Measurements from ENCODE around the gene NTRK1. TPM values are rescaled to one million over a fixed set of nuclear protein-coding genes. Genes with fewer than 3 reads are reported as not detected.

The NTRK1 gene
- total and polyA plus RNA-seq, 4 experiments from 2014 or later = 0.23 TPM; not detected in 3

DNA sequence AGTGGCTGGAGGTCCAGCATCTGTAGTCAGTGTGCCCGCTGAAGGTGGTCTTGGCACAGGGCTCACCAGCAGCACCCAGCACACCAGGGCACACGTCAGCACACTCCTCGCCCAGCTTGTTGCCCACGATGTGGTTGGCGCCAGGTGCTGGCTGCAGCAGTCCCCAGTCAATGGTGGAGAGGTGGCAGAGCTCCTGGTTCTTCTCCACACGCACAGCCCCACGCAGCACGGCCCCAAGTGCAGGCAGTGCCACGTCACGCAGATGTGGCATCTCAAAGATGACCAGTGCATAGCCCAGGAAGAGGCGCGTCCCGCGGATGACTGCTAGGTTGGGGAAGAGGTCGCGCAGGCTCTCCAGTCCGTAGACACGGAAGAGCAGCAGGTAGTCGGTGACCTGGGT, 6.9 kb upstream of the NTRK1 start:
- H3K9me3 Mint-ChIP-seq = peaks cover 0 to 1% (median 0%) of the 10 kb centered on the region in 8 donors
- POLR2A ChIA-PET (ENCODE audit: partially characterized antibody) = no interaction called here

DNA sequence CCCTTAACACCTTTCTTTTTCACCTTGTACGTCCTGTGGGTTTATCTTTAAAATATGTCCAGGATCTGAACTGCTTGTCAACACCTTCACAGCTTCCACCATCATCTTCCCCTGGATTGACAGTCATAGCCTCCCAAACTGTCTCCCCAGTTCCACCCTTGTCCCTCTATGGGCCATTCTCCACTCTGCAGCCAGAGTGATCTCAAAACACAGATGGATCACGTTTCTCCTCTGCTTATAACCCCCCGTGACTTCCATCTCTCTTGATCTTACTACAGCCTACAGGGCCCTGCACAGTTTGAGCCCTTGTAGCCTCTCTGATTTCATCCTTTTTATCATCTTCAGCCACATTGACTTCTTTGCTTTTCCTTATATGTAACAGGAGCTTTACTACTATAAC, 6.0 kb upstream of the NTRK1 start:
- DNase-seq = no peak
- Histone ChIP-seq H3K27me3 (ENCODE audit: insufficient read depth, low read length) (no peaks in the 10 kb centered on the region), H3K4me3 (ENCODE audit: low read length in 2 of 2) (no peak overlapping the region), H3K9me3 (ENCODE audit: control insufficient read depth in 1 of 2, low read length in 2 of 2) (no peaks in the 10 kb centered on the region), H3K36me3 (ENCODE audit: insufficient read depth, low read length) (no peaks in the 10 kb centered on the region), H3K4me1 (ENCODE audit: insufficient read depth, low read length) (peaks cover 5% of the 10 kb centered on the region), H3K27ac (ENCODE audit: low read depth, low read length) (no peak overlapping the region)
- intact Hi-C loops (cut with micrococcal nuclease) = no loop called here
- Mint-ChIP-seq H3K4me3 (no peak overlapping the region), H3K9me3 (peaks cover 0 to 1% (median 0%) of the 10 kb centered on the region in 8 donors), H3K36me3 (no peaks in the 10 kb centered on the region), H3K4me1 (peaks cover 2 to 16% (median 8%) of the 10 kb centered on the region in 4 donors), H3K27me3 (peaks cover 0 to 10% of the 10 kb centered on the region in 2 donors), H3K27ac (peak overlapping the region in 2 of 7 donors; percentile 50 to 71)
- CTCF ChIA-PET (ENCODE audit: partially characterized antibody) = interaction anchor here (0.7 to 10.1 kb wide), 3 partner anchors 17 to 128 kb away, joined by 3 to 118 read pairs (median 24); partner anchors contain the start of genes ISG20L2 and METTL25B
- POLR2A ChIA-PET (ENCODE audit: partially characterized antibody) = no interaction called here

More for the DNA sequence above, 6.9 kb upstream of the NTRK1 start:
- no peak overlapping the region for H3K27ac Mint-ChIP-seq
- intact Hi-C loops (cut with micrococcal nuclease) = no loop called here
- peaks cover 4% of the 10 kb centered on the region for H3K4me1 ChIP-seq (ENCODE audit: insufficient read depth, low read length)
- H3K27me3 ChIP-seq (ENCODE audit: insufficient read depth, low read length) = no peaks in the 10 kb centered on the region
- no peaks in the 10 kb centered on the region for H3K36me3 Mint-ChIP-seq
- peaks cover 2 to 10% of the 10 kb centered on the region in 2 donors for H3K27me3 Mint-ChIP-seq
- H3K4me3 Mint-ChIP-seq = no peak overlapping the region
- H3K9me3 ChIP-seq (ENCODE audit: control insufficient read depth in 1 of 2, low read length in 2 of 2) = no peaks in the 10 kb centered on the region
- CTCF ChIA-PET (ENCODE audit: partially characterized antibody) = interaction anchor here (0.9 to 4.8 kb wide), 4 partner anchors 9 to 174 kb away, joined by 3 to 24 read pairs (median 5); no protein-coding TSS in a partner anchor
- H3K27ac ChIP-seq (ENCODE audit: low read depth, low read length) = no peak overlapping the region
- no peak for DNase-seq
- no peaks in the 10 kb centered on the region for H3K36me3 ChIP-seq (ENCODE audit: insufficient read depth, low read length)
- H3K4me3 ChIP-seq (ENCODE audit: low read length in 2 of 2) = no peak overlapping the region
- H3K4me1 Mint-ChIP-seq = peaks cover 4 to 17% (median 11%) of the 10 kb centered on the region in 4 donors

DNA sequence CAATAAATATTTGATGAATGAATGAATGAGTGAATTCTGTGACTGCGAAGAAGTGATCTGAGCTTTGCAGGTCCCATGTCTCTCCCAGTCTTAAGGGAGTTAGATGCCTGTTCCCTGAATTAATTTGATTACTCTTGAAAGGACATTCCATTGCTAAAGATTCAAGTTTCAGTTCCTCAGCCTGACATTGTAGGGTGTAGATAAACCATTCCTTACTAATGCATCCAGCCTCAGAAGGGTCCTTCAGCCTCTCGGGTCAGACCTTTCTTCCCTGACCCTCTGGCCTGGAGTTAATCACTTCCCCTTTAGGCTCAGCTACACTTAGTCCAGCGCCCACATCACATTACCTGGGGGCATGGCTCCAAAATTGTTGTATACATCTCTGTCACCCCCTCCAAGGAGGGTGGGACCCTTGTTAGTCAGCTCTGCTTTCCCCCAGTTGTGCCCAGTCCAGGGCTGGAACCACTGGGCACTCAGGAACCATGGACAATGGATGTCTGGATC, 4.3 kb upstream of the NTRK1 start:
- Mint-ChIP-seq H3K9me3 (peaks cover 0 to 1% (median 0%) of the 10 kb centered on the region in 8 donors), H3K27ac (peak overlapping the region in 1 of 7 donors; percentile 48), H3K36me3 (no peaks in the 10 kb centered on the region), H3K27me3 (peaks cover 2 to 14% of the 10 kb centered on the region in 2 donors), H3K4me3 (no peak overlapping the region), H3K4me1 (peaks cover 6 to 25% (median 17%) of the 10 kb centered on the region in 4 donors)
- Histone ChIP-seq H3K4me1 (ENCODE audit: insufficient read depth, low read length) (peaks cover 21% of the 10 kb centered on the region), H3K9me3 (ENCODE audit: control insufficient read depth in 1 of 2, low read length in 2 of 2) (no peaks in the 10 kb centered on the region), H3K27me3 (ENCODE audit: insufficient read depth, low read length) (no peaks in the 10 kb centered on the region), H3K36me3 (ENCODE audit: insufficient read depth, low read length) (no peaks in the 10 kb centered on the region), H3K4me3 (ENCODE audit: low read length in 2 of 2) (no peak overlapping the region), H3K27ac (ENCODE audit: low read depth, low read length) (no peak overlapping the region)
- POLR2A ChIA-PET (ENCODE audit: partially characterized antibody) = interaction anchor here (1.1 kb wide), 1 partner anchor 108 kb away, joined by 3 read pairs; no protein-coding TSS in a partner anchor
- intact Hi-C loops (cut with micrococcal nuclease) = no loop called here
- CTCF ChIA-PET (ENCODE audit: partially characterized antibody) = interaction anchor here (0.9 to 10.1 kb wide), 8 partner anchors 17 to 166 kb away, joined by 3 to 344 read pairs (median 27); partner anchors contain the start of genes ISG20L2 and METTL25B
- DNase-seq = no peak

DNA sequence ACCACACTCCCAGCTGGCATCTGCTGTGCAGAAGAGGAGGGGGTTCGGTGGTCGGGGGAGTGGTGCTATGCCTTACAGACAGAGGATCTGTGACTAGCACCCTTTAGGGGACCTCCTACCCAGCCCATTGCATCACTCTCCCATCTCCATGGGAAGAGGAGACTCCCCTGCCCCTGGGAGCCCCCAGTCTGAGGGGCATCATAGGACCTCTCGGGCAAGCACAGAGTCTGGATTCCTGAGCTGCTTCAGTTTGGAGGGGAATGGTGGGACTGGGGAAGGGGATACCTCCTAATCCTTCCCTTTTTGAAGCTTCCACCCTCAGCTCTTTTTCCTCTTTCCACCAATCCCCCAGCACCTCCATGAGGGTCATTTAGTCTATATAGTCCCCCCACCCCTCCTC, 3.1 kb upstream of the NTRK1 start:
- Mint-ChIP-seq H3K36me3 (no peaks in the 10 kb centered on the region), H3K4me3 (no peak overlapping the region), H3K27me3 (peaks cover 10 to 22% of the 10 kb centered on the region in 2 donors), H3K27ac (peak overlapping the region in 1 of 7 donors; percentile 2), H3K4me1 (peaks cover 6 to 33% (median 21%) of the 10 kb centered on the region in 4 donors), H3K9me3 (peaks cover 0 to 1% (median 0%) of the 10 kb centered on the region in 8 donors)
- H3K36me3 ChIP-seq (ENCODE audit: insufficient read depth, low read length) = no peaks in the 10 kb centered on the region
- CTCF ChIA-PET (ENCODE audit: partially characterized antibody) = interaction anchor here (0.9 to 10.1 kb wide), 10 partner anchors 8 to 167 kb away, joined by 3 to 344 read pairs (median 8); partner anchors contain the start of genes ISG20L2 and METTL25B
- DNase-seq = no peak
- H3K27ac ChIP-seq (ENCODE audit: low read depth, low read length) = no peak overlapping the region
- intact Hi-C loops (cut with micrococcal nuclease) = no loop called here
- peaks cover 12% of the 10 kb centered on the region for H3K27me3 ChIP-seq (ENCODE audit: insufficient read depth, low read length)
- H3K4me1 ChIP-seq (ENCODE audit: insufficient read depth, low read length) = peaks cover 21% of the 10 kb centered on the region
- H3K4me3 ChIP-seq (ENCODE audit: low read length in 2 of 2) = no peak overlapping the region
- H3K9me3 ChIP-seq (ENCODE audit: control insufficient read depth in 1 of 2, low read length in 2 of 2) = no peaks in the 10 kb centered on the region
- POLR2A ChIA-PET (ENCODE audit: partially characterized antibody) = interaction anchor here (0.6 to 4.8 kb wide), 2 partner anchors 58 to 237 kb away, joined by 4 to 66 read pairs; no protein-coding TSS in a partner anchor

DNA sequence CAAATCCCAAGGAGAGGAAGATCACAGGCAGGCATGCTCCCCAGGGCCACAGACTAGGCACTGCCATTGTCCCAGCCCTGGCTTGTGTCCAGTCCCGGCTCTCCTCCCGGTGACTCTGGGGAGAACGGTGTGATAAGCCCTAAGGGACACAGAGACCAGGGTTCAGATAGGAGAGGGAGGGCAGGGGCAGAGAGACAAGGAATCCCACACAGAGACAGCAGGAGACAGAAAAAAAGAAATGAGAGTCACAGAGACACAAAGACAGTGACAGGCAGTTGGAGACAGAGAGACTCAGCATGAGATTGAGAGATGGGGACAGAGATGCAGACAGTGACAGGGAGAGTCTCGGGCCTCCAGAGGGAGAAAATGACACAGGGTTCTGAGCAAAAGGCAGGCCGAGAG, 2.1 kb upstream of the NTRK1 start:
- H3K27me3 ChIP-seq (ENCODE audit: insufficient read depth, low read length) = peaks cover 16% of the 10 kb centered on the region
- H3K9me3 ChIP-seq (ENCODE audit: control insufficient read depth in 1 of 2, low read length in 2 of 2) = no peaks in the 10 kb centered on the region

DNA sequence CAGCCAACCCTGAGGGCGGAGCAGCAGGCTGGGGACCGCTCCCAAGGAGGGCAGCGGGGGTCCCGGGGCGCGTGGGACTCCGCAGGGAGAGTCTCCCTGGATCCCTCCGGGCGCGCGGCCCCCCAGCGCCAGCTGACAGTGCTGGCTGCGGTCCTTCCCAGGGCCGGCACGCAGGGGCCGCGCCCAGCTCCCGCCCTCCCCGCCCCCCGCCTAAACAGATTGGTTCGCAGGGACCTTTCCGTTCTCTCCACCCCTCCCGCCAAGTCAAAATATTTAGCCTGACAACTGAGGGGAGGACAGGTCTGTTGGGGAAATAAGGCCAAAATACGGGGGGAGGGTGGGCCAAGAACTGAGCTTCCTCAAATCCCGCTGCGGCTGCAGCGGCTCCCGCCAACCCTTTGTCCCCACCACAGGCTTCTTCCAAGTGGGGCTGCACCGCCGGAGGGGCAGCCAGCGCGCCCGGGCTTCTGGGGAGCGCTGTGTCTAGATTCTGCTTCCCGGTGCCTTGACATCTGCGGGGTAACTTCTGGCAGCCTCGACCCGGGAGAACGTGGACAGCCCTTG, 1.6 kb upstream of the NTRK1 start, which contains the start of gene INSRR:
TSS of gene INSRR (minus strand) at position 159 of the 564 bp plus-strand sequence. CDS start 496 bp downstream, outside the sequence.
- no peaks in the 10 kb centered on the region for H3K9me3 ChIP-seq (ENCODE audit: control insufficient read depth in 1 of 2, low read length in 2 of 2)
- H3K27ac Mint-ChIP-seq = peak within 1 kb of the TSS in 2 of 7 donors; percentile 50 to 62
- peaks cover 0 to 3% of the 10 kb centered on the region in 2 donors for H3K36me3 Mint-ChIP-seq
- peaks cover 16% of the 10 kb centered on the region for H3K27me3 ChIP-seq (ENCODE audit: insufficient read depth, low read length)
- peaks cover 26% of the 10 kb centered on the region for H3K4me1 ChIP-seq (ENCODE audit: insufficient read depth, low read length)
- POLR2A ChIA-PET (ENCODE audit: partially characterized antibody) = interaction anchor here (1.0 to 4.8 kb wide), 7 partner anchors 10 to 132 kb away, joined by 3 to 66 read pairs (median 16); partner anchors contain the start of genes ISG20L2, METTL25B and SH2D2A
- H3K36me3 ChIP-seq (ENCODE audit: insufficient read depth, low read length) = no peaks in the 10 kb centered on the region
- intact Hi-C loops (cut with micrococcal nuclease) = no loop called here
- H3K4me1 Mint-ChIP-seq = peaks cover 8 to 43% (median 26%) of the 10 kb centered on the region in 4 donors
- H3K27me3 Mint-ChIP-seq = peaks cover 23 to 33% of the 10 kb centered on the region in 2 donors
- H3K4me3 Mint-ChIP-seq = peak within 1 kb of the TSS; percentile 46 to 87 (median 81)
- no peak within 1 kb of the TSS for H3K27ac ChIP-seq (ENCODE audit: low read depth, low read length)
- DNase-seq = no peak
- peak within 1 kb of the TSS in 1 of 2 donors; percentile 63 for H3K4me3 ChIP-seq (ENCODE audit: low read length in 2 of 2)
- CTCF ChIA-PET (ENCODE audit: partially characterized antibody) = interaction anchor here (1.2 to 10.1 kb wide), 19 partner anchors 12 to 169 kb away, joined by 3 to 344 read pairs (median 18); partner anchors contain the start of genes CRABP2, ISG20L2, METTL25B and SH2D2A
- H3K9me3 Mint-ChIP-seq = peaks cover 0 to 1% (median 0%) of the 10 kb centered on the region in 8 donors

More for the DNA sequence above, 2.1 kb upstream of the NTRK1 start:
- peak overlapping the region in 1 of 7 donors; percentile 62 for H3K27ac Mint-ChIP-seq
- intact Hi-C loops (cut with micrococcal nuclease) = no loop called here
- H3K9me3 Mint-ChIP-seq = peaks cover 0 to 1% (median 0%) of the 10 kb centered on the region in 8 donors
- H3K36me3 Mint-ChIP-seq = peaks cover 0 to 3% of the 10 kb centered on the region in 2 donors
- POLR2A ChIA-PET (ENCODE audit: partially characterized antibody) = interaction anchor here (3.5 to 4.8 kb wide), 2 partner anchors 20 to 59 kb away, joined by 19 to 66 read pairs; no protein-coding TSS in a partner anchor
- Histone ChIP-seq H3K36me3 (ENCODE audit: insufficient read depth, low read length) (no peaks in the 10 kb centered on the region), H3K4me1 (ENCODE audit: insufficient read depth, low read length) (peaks cover 21% of the 10 kb centered on the region), H3K27ac (ENCODE audit: low read depth, low read length) (no peak overlapping the region), H3K4me3 (ENCODE audit: low read length in 2 of 2) (no peak overlapping the region)
- peaks cover 18 to 28% of the 10 kb centered on the region in 2 donors for H3K27me3 Mint-ChIP-seq
- CTCF ChIA-PET (ENCODE audit: partially characterized antibody) = interaction anchor here (0.9 to 10.1 kb wide), 12 partner anchors 9 to 168 kb away, joined by 3 to 344 read pairs (median 32); partner anchors contain the start of genes ISG20L2, METTL25B and SH2D2A
- peaks cover 8 to 41% (median 26%) of the 10 kb centered on the region in 4 donors for H3K4me1 Mint-ChIP-seq
- peak overlapping the region in 4 of 8 donors; percentile 49 to 76 (median 60) for H3K4me3 Mint-ChIP-seq
- DNase-seq = no peak
